Kidney epithelial cell (primary cell): ENCODE measurements around the gene CATSPERD. TPM values are rescaled to one million over a fixed set of nuclear protein-coding genes. Genes with fewer than 3 reads are reported as not detected.

Experiments used
- DNase-seq: peaks from one replicate; pipeline ENCODE4 v3.0.0-alpha.2; 2010; ENCODE audit warnings: low read depth
- H3K27me3 ChIP-seq: 2 replicates; pipeline ENCODE4 v1.6.0; 2011; ENCODE audit warnings: low read length; ENCODE audit not compliant: control insufficient read depth, insufficient read depth
- H3K36me3 ChIP-seq: 2 replicates; pipeline ENCODE4 v1.5.1; 2011; ENCODE audit warnings: low read length; ENCODE audit not compliant: control insufficient read depth, insufficient read depth
- H3K4me3 ChIP-seq: 2 replicates; pipeline ENCODE4 v1.5.1; 2011; ENCODE audit warnings: low read depth, mild to moderate bottlenecking, control low read depth, low read length
- total RNA-seq: library from RNA; depleted of rRNA; stranded (reverse); fragments of >200 nt; gene quantifications from 2 replicates; pipeline ENCODE4 v1.2.3, GENCODE V29; 2015
- TF ChIP-seq, protein P1 (sequence below): IDR thresholded peaks from 2 replicates; pipeline ENCODE4 v1.5.1; 2011; ENCODE audit warnings: mild to moderate bottlenecking, moderate library complexity, low read length, control low read depth, inconsistent platforms; ENCODE audit not compliant: insufficient read depth, poor library complexity, severe bottlenecking

CATSPERD gene
- total RNA-seq, 1 donor from 2014 or later, result not detected

DNA sequence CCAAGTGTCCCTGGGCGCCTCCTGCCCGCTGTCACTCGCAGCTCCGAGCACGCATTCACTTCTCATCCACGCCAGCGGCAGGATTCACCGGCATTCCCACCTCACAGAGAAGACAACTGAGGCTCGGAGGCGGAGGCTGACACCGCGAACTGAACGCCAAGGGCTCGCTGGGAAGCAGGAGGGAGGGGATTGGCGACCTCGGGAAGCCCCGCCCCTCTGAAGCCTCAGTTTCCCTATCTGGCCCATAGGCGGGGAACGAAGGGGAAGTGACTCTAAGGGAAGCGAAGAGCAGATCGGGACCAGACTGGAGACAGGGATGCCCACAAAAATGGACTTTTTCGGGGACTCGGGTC is 40.4 kb upstream of the CATSPERD start:
- Histone ChIP-seq H3K4me3 (peak overlapping the region; percentile 87), H3K27me3 (no peaks in the 10 kb centered on the region), H3K36me3 (no peaks in the 10 kb centered on the region)
- TF ChIP-seq, protein P1, sequence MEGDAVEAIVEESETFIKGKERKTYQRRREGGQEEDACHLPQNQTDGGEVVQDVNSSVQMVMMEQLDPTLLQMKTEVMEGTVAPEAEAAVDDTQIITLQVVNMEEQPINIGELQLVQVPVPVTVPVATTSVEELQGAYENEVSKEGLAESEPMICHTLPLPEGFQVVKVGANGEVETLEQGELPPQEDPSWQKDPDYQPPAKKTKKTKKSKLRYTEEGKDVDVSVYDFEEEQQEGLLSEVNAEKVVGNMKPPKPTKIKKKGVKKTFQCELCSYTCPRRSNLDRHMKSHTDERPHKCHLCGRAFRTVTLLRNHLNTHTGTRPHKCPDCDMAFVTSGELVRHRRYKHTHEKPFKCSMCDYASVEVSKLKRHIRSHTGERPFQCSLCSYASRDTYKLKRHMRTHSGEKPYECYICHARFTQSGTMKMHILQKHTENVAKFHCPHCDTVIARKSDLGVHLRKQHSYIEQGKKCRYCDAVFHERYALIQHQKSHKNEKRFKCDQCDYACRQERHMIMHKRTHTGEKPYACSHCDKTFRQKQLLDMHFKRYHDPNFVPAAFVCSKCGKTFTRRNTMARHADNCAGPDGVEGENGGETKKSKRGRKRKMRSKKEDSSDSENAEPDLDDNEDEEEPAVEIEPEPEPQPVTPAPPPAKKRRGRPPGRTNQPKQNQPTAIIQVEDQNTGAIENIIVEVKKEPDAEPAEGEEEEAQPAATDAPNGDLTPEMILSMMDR, result no peak
- DNase-seq, result no peak

DNA sequence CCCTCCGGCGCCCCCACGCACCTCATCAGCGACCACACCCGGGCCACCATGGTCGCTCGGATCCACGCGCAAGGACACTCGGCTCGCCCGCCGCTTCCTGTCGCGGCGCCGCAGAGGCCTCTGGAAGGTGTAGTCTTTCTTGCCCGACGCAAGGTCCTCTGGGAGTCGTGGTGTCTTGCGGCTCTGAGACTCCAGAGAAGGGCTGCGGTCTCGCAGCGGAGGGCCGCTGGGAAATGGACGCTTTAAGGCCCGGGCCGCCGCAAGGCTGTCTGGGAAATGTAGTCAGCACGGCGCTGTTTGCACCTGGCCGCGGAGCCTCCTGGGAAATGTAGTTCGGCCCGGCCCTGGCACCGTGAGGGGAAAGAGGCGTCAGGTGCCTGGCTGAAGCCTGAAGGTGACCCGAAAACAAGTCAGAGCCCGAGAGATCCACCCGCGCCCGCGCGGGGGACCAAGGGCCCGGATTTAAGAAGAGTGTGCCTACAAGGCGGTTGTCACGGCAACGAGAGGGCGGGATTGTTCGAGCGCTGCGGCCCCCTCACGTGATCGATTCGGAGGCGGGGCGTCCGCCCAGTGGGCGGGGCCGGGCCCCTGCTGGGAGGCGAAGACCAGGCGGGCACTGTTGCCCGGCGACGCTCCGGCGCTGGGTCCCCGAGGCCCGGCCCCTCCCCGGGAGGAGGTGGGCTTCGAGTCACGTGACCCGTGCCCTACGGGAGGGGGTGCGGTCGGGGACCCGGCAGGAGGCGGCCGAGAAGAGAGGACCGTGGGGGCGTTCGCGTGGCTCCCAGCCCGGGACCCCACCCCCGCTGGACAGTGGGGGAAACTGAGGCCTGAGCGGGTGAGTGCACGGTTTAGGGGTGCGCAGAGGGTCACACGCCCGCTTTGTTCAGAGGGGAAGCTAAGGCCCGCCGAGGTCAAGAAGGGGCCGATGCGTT is 39.7 kb upstream of the CATSPERD start, which contains the start of the genes HSD11B1L and MICOS13:
Gene HSD11B1L (plus strand): TSS at position 591 of the 932 bp plus-strand sequence. CDS start 3,806 bp downstream, outside the sequence.
Gene MICOS13 (minus strand): TSS at position 80 of the 932 bp plus-strand sequence. CDS start 30 bp downstream, at position 50.
- Histone ChIP-seq H3K4me3 (peak within 1 kb of the TSS; percentile 87), H3K36me3 (no peaks in the 10 kb centered on the region), H3K27me3 (no peaks in the 10 kb centered on the region)
- peak; percentile 97 for DNase-seq
- TF ChIP-seq, protein P1, result no peak

DNA sequence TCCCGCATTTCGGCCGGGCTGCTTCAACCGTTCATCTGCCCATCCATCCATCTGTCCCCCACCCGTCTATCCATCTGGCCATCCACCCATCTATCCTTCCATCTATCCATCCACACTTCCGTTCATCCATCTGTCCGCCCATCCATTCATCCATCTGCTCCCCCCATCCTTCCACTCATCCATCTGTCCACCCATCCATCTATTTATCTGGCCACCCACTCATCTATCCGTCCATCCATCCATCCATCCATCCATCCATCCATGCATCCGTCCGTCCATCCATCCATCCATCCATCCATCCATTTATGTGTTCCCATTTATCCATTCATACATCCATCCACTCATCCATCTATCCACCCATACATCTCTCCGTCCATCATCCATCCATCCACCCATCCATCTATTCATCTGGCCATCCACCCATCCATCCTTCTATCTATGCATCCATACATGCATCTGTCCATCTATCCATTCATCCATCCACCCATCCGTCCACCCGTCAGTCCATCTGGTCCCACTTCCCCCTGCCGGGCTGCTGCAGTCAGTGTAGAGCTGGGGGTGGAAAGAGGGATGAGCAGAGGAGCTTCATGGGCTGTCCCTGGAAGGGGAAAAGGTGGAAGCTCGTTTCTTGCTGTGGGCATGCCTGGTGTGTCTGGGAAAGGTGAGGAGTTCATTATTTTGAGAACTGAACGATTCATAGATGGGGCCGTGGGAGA is 38.9 kb upstream of the CATSPERD start:
- Histone ChIP-seq H3K36me3 (no peaks in the 10 kb centered on the region), H3K27me3 (no peaks in the 10 kb centered on the region), H3K4me3 (peak overlapping the region; percentile 87)
- no peak for DNase-seq
- TF ChIP-seq, protein P1, result no peak

DNA sequence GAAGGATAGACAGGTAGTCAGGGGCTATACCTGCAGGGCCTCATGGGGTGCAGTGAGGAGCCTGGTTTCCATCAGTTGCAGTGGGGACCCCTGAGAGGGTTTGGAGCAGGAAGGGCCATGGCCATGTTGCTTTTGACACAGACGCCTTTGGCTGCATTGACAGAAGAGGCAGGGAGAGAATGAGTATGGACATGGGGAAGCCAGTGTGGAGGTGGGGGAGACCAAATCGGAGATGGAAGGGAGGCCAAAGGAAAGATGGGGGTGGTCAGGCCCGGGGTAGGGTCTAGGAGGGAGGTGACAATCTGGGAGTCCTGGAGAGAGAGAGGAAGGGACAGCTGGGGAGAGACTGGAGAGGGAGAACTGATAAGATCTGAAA is 38.3 kb upstream of the CATSPERD start:
- Histone ChIP-seq H3K36me3 (no peaks in the 10 kb centered on the region), H3K4me3 (no peak overlapping the region), H3K27me3 (no peaks in the 10 kb centered on the region)
- DNase-seq, result no peak
- TF ChIP-seq, protein P1, result no peak

DNA sequence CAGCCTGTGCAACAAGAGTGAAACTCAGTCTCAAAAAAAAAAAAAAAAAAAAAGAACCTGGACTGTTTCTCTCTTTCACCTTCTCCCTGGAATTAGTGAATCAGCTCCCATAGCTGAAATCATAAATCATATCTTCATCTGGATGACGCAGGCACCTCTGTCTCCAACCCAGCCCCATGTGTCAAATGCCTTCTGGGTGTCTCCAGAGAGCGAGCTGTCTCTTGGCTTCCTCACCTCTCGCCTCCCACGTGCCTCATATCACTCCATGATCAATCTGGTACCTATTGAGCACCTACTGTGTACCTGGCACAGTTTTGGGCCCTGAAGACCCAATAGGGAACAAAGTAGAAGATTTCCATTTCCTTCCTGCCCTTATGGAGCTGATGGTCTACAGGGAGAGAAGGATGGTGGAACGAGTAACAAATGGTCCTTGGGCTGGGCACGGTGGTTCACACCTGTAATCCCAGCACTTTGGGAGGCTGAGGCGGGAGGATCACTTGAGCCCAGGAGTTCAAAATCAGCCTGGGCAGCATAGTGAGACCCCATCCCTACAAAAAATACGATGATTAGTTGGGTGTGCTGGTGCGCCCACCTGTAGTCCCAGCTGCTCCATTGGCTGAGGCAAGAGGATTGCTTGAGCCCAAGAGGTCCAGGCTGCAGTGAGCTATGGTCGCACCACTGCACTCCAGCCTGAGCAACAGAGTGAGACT is 37.1 kb upstream of the CATSPERD start:
- DNase-seq, result no peak
- Histone ChIP-seq H3K27me3 (no peaks in the 10 kb centered on the region), H3K4me3 (no peak overlapping the region), H3K36me3 (no peaks in the 10 kb centered on the region)
- TF ChIP-seq, protein P1, result no peak
